H1 (cell line): ENCODE measurements around the gene SKOR2.
A peak's percentile ranks its signal among the peaks of the same experiment; 100 is the strongest.

Experiments used
- BRCA1 ChIP-seq: IDR thresholded peaks from 2 replicates; pipeline ENCODE4 v1.6.1; 2012; ENCODE audit warnings: low read depth, low read length, improper control_type of control experiment
- CEBPB ChIP-seq: IDR thresholded peaks from 2 replicates; pipeline ENCODE4 v1.6.1; 2012; ENCODE audit warnings: low read depth, low read length
- CREB1 ChIP-seq: IDR thresholded peaks from 2 replicates; pipeline ENCODE4 v1.6.1; 2012; ENCODE audit warnings: inconsistent platforms
- GABPA ChIP-seq: IDR thresholded peaks from 2 replicates; pipeline ENCODE4 v1.6.1; 2011; ENCODE audit warnings: mild to moderate bottlenecking, low read length, moderate library complexity, borderline replicate concordance; ENCODE audit not compliant: insufficient read depth
- HDAC2 ChIP-seq, 2 experiments: fragments of 300-600 bp in 1 of 2; sonication (generic) in 1 of 2; IDR thresholded peaks; 2 replicates each; pipeline ENCODE4 v1.6.1; 2011 to 2012; ENCODE audit warnings: low read depth in 2 of 2, low read length in 2 of 2, mild to moderate bottlenecking in 2 of 2, moderate library complexity in 2 of 2, borderline replicate concordance in 1 of 2, inconsistent platforms in 1 of 2
- PHF8 ChIP-seq: fragments of 200-600 bp; sonication (generic); conservative IDR thresholded peaks from 2 replicates; pipeline ENCODE4 v1.7.1; 2012; ENCODE audit warnings: low read depth, mild to moderate bottlenecking, inconsistent platforms, low read length, moderate library complexity
- POLR2A ChIP-seq, 2 experiments: IDR thresholded peaks; 1 replicate in 1 of 2; 2 replicates in 1 of 2; pipeline ENCODE4 v1.6.1; 2011; ENCODE audit warnings: low read depth in 2 of 2, low read length in 2 of 2, mild to moderate bottlenecking in 2 of 2; ENCODE audit errors: control extremely low read depth in 1 of 2
- POLR2AphosphoS5 ChIP-seq: IDR thresholded peaks from 2 replicates; pipeline ENCODE4 v1.6.1; 2011; ENCODE audit warnings: low read depth, low read length
- RAD21 ChIP-seq, 2 experiments: IDR thresholded peaks in 1 of 2; conservative IDR thresholded peaks in 1 of 2; 2 replicates each; pipeline ENCODE4 v1.6.1; 2011; ENCODE audit warnings: low read depth in 2 of 2, low read length in 2 of 2, improper control_type of control experiment in 1 of 2, inconsistent platforms in 1 of 2, mild to moderate bottlenecking in 1 of 2, moderate library complexity in 1 of 2
- SP2 ChIP-seq: IDR thresholded peaks from 2 replicates; pipeline ENCODE4 v1.6.1; 2012; ENCODE audit warnings: mild to moderate bottlenecking, low read length, inconsistent platforms
- ZNF274 ChIP-seq: IDR thresholded peaks from 2 replicates; pipeline ENCODE4 v1.7.0; 2012; ENCODE audit warnings: low read length, borderline replicate concordance; ENCODE audit errors: extremely low read depth
- TF ChIP-seq, protein P1 (sequence below), 3 experiments: IDR thresholded peaks; 1 replicate in 2 of 3; 2 replicates in 1 of 3; pipeline versions ENCODE4 v1.5.1 to v1.6.1; 2011; ENCODE audit warnings: low read length in 3 of 3, mild to moderate bottlenecking in 3 of 3, inconsistent platforms in 2 of 3, low read depth in 1 of 3, moderate library complexity in 1 of 3; ENCODE audit not compliant: insufficient read depth in 1 of 3; ENCODE audit errors: control extremely low read depth in 1 of 3
- TF ChIP-seq, protein P2 (sequence below): IDR thresholded peaks from 2 replicates; pipeline ENCODE4 v1.6.1; 2012; ENCODE audit warnings: inconsistent platforms

GRCh38 chr18:47251289-47252120, at the start of gene SKOR2:
- TF ChIP-seq, protein P1, sequence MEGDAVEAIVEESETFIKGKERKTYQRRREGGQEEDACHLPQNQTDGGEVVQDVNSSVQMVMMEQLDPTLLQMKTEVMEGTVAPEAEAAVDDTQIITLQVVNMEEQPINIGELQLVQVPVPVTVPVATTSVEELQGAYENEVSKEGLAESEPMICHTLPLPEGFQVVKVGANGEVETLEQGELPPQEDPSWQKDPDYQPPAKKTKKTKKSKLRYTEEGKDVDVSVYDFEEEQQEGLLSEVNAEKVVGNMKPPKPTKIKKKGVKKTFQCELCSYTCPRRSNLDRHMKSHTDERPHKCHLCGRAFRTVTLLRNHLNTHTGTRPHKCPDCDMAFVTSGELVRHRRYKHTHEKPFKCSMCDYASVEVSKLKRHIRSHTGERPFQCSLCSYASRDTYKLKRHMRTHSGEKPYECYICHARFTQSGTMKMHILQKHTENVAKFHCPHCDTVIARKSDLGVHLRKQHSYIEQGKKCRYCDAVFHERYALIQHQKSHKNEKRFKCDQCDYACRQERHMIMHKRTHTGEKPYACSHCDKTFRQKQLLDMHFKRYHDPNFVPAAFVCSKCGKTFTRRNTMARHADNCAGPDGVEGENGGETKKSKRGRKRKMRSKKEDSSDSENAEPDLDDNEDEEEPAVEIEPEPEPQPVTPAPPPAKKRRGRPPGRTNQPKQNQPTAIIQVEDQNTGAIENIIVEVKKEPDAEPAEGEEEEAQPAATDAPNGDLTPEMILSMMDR (IDR thresholded peaks at IDR 0.05; ENCODE audit: control extremely low read depth in 1 of 3, insufficient read depth in 1 of 3, low read depth in 1 of 3, low read length in 3 of 3) = no peak
- TF ChIP-seq GABPA (no peak), BRCA1 (no peak), CEBPB (0 out of 2 replicates have a peak, but pooled peaks have one; percentile 6), RAD21 (IDR thresholded peaks at IDR 0.05 in 1 of 2, conservative IDR thresholded peaks at IDR 0.05 in 1 of 2; ENCODE audit: low read depth in 2 of 2, low read length in 2 of 2) (no peak), CREB1 (peak; percentile 85), POLR2A (IDR thresholded peaks at IDR 0.05; ENCODE audit: control extremely low read depth in 1 of 2, low read depth in 2 of 2, low read length in 2 of 2) (no peak), PHF8 (no peak), HDAC2 (IDR thresholded peaks at IDR 0.05; ENCODE audit: borderline replicate concordance in 1 of 2, low read depth in 2 of 2, low read length in 2 of 2) (no peak), SP2 (no peak), POLR2AphosphoS5 (no peak), ZNF274 (no peak)
- TF ChIP-seq, protein P2, sequence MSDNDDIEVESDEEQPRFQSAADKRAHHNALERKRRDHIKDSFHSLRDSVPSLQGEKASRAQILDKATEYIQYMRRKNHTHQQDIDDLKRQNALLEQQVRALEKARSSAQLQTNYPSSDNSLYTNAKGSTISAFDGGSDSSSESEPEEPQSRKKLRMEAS = no peak
